Muscle layer of duodenum (tissue), 2 donors: ENCODE results near the gene HS3ST2.

Experiments
- H3K27ac ChIP-seq: one replicate; pipeline ENCODE4 v1.7.0; 2013; ENCODE audit warnings: mild to moderate bottlenecking, low read length
- H3K27me3 ChIP-seq: one replicate; pipeline ENCODE4 v1.7.0; 2013; ENCODE audit warnings: low read depth, mild to moderate bottlenecking, control low read depth, low read length
- H3K36me3 ChIP-seq, 2 donors: one replicate each; pipeline ENCODE4 v1.7.0; 2013; ENCODE audit warnings: low read length in 2 of 2, control low read depth in 1 of 2, mild to moderate bottlenecking in 1 of 2; ENCODE audit not compliant: insufficient read depth in 2 of 2, control insufficient read depth in 1 of 2
- H3K4me1 ChIP-seq, 2 donors: one replicate each; pipeline ENCODE4 v1.7.0; 2013; ENCODE audit warnings: low read length in 2 of 2, mild to moderate bottlenecking in 2 of 2, control low read depth in 1 of 2, moderate library complexity in 1 of 2; ENCODE audit not compliant: insufficient read depth in 2 of 2, control insufficient read depth in 1 of 2
- H3K4me3 ChIP-seq, 2 donors: one replicate each; pipeline ENCODE4 v1.7.0; 2013; ENCODE audit warnings: low read length in 2 of 2, low read depth in 1 of 2, mild to moderate bottlenecking in 1 of 2
- H3K9me3 ChIP-seq, 2 donors: one replicate each; pipeline ENCODE4 v1.7.0; 2013; ENCODE audit warnings: low read length in 2 of 2, control low read depth in 1 of 2, mild to moderate bottlenecking in 1 of 2; ENCODE audit not compliant: control insufficient read depth in 1 of 2
- donor health status: healthy.

The HS3ST2 gene

DNA sequence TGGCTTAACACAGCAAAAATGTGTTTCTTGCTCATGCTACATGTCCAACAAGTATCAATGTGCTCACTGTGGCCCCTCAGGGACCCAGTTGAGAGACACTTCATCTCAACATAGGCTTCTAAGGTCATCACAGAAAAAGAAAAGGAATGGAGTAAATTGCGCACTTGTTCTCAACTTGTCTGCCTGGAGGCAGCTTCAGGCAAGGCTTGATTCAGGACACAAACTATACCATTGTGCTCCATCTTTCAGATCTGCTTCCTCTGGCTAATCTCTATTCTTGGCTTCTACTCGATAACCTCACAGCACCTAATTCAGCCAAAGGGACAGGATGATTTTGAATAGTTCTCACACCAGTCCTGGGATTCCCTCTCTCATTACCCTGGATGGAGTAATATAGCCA lies 35.6 kb downstream of the HS3ST2 start:
- Histone ChIP-seq H3K9me3 (no peaks in the 10 kb centered on the region), H3K27ac (no peak overlapping the region), H3K36me3 (no peaks in the 10 kb centered on the region), H3K4me1 (no peaks in the 10 kb centered on the region), H3K27me3 (no peaks in the 10 kb centered on the region), H3K4me3 (no peak overlapping the region)

DNA sequence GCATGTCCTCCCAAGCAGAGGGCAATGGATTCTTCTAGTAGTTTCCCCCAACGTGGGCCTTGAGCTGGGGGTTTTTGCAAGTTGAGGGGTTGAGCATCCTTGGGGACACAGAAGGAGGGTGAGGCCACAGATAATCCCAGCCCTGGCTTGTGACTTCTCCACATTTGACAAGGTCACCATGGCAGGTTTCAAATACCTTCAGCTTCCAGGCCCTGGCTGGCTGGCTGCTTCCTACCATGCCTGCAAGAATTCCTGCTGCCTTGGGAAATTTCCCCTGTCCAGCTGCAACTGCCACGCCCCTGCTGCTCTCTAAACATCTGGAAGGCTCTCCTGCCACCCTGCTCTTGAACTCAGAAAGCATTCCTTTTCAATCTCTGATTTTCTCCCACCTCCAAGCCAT lies 41.3 kb downstream of the HS3ST2 start:
- Histone ChIP-seq H3K36me3 (no peaks in the 10 kb centered on the region), H3K4me3 (no peak overlapping the region), H3K4me1 (no peaks in the 10 kb centered on the region), H3K9me3 (no peaks in the 10 kb centered on the region), H3K27ac (no peak overlapping the region), H3K27me3 (no peaks in the 10 kb centered on the region)

DNA sequence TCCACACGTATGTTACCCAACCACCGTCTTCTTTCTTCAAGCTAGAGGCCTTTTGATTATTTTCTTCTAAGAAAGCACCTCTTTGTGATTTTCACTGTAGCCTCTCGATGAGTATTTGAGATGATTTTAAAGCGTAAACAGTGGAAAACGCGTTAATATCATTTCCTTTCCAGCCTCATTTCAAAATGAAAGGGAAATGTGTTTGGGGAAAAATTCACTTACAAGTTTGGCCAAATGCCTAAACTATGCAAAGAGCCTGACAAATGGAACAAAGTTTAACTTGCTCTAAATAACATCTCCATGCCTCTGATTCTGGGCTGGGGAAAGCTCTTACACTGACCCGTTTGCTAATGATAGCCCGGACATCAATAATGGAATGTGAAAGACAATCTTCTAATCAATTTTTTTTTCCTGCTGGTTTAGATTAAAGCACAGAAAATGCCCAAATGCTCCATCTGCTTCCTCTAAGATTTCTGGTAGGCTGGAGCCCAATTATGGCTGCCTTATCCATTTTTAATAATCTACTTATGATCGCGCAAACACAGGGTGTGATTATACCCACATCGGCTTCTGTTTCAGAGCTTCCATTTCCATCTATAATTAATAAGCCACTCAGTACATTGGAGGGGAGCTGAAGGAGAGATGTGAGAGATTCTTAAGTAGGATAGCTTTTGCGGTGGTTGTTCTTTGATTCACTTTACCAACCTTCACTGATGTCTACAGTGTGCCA lies 43.5 kb downstream of the HS3ST2 start:
- Histone ChIP-seq H3K27me3 (no peaks in the 10 kb centered on the region), H3K4me1 (no peaks in the 10 kb centered on the region), H3K36me3 (no peaks in the 10 kb centered on the region), H3K4me3 (no peak overlapping the region), H3K27ac (no peak overlapping the region), H3K9me3 (no peaks in the 10 kb centered on the region)

DNA sequence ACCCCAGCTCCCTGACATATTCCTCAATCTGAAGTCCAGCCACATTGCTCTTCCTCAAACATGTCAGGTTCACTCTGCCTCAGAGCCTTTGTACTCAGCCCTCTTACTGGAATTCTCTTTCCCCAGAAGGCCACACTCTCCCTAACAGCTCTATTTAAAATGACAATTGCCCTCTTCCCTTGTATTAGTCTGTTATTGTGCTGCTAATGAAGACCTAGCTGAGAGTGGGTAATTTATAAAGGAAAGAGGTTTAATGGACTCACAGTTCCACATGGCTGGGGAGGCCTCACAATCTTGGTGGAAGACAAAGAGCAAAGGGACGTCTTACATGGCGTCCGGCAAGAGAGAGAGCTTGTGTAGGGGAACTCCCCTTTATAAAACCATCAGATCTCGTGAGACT lies 46.0 kb downstream of the HS3ST2 start:
- Histone ChIP-seq H3K4me3 (no peak overlapping the region), H3K36me3 (no peaks in the 10 kb centered on the region), H3K27me3 (no peaks in the 10 kb centered on the region), H3K27ac (no peak overlapping the region), H3K9me3 (no peaks in the 10 kb centered on the region), H3K4me1 (no peaks in the 10 kb centered on the region)

DNA sequence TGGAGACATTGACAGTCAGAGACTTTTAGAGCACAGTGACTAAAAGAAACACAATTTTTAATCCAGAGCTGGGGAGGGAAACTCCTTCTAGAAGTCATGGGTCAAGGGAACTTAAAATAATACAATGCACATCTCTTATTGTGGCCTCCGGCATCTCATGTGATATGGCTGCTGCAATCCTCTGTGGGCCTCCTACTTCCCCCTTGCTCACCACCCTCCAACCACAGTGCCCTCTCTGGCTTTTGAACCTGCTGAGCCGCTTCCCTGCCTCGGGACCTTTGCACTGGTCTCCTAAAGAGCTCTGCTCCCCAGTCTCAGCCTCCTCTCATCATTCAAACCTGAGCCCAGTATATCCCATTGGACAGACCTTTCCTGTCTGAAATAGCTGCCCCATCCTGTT lies 47.6 kb downstream of the HS3ST2 start:
- no peak overlapping the region for H3K27ac ChIP-seq
- no peaks in the 10 kb centered on the region for H3K9me3 ChIP-seq
- no peaks in the 10 kb centered on the region for H3K27me3 ChIP-seq
- H3K4me1 ChIP-seq, result no peaks in the 10 kb centered on the region
- no peak overlapping the region for H3K4me3 ChIP-seq
- no peaks in the 10 kb centered on the region for H3K36me3 ChIP-seq

DNA sequence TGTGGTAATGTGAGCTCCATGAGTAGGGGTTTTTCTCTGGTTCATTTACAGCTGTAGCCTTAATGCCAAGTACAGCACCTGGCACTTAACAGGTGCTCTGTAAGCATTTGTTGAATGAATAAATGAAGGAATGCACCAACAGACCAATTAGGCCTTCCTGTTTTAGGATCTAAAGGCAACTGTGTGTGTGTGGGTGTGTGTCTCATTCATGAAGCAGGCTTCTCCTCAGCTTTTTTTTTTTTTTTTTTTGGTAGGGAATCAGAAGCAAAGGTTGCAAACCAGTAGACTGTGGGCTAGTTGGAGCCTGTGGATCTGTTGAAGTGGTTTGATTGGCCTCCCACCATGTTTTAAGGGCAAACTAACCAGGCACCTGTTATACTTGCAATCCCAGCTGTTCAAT lies 48.1 kb downstream of the HS3ST2 start:
- Histone ChIP-seq H3K9me3 (no peaks in the 10 kb centered on the region), H3K4me1 (no peaks in the 10 kb centered on the region), H3K27me3 (no peaks in the 10 kb centered on the region), H3K4me3 (no peak overlapping the region), H3K27ac (no peak overlapping the region), H3K36me3 (no peaks in the 10 kb centered on the region)

DNA sequence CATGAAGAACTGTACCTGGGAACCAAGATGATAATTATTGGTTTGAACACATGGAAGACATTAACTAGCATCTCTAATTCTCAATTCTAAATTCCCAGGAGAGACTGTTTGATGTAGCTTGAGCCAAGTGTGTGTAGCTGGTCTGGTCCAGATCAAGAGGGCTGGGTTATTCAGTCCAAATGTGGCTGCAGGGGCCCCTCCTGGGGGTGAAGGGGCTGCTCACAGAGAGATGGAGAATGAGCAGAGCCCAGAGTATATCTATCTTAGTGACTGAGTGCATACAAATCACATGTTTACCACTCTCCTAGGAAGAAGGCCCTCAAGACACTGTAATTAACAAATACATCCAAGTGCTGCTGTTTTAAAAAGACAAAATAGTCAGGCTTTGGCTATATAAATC lies 50.4 kb downstream of the HS3ST2 start:
- Histone ChIP-seq H3K4me3 (no peak overlapping the region), H3K36me3 (no peaks in the 10 kb centered on the region), H3K9me3 (no peaks in the 10 kb centered on the region), H3K4me1 (no peaks in the 10 kb centered on the region), H3K27me3 (no peaks in the 10 kb centered on the region), H3K27ac (no peak overlapping the region)

DNA sequence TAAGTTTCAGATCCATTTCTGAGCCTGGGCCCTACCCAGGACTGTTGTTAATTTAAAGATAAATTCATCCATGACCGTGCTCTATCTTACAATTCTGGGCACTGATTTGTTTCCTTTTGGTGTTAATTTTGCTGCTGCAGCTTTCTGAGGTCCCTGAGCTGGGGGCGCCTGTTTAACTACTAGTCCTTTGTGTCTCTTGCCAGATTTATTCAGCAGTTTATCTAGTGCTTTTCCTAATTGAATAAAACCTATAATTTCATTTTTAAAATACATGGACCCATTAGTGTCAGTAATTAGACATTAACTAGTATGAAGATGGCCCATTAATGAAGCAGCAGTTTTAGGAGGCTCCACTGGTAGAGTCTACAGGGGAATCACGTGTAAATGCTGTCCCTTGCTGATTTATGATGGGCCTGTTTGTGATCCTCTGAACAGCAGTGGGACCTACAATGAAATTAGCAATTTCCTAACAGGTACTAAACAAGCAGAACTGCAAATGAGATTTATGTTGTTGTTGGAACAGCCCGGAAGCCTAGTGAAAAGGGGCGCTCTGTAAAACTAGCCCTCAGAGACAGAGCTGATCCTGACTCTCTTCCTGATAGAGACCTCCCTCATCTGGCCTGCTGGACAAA lies 54.7 kb downstream of the HS3ST2 start:
- no peaks in the 10 kb centered on the region for H3K36me3 ChIP-seq
- no peaks in the 10 kb centered on the region for H3K4me1 ChIP-seq
- no peaks in the 10 kb centered on the region for H3K27me3 ChIP-seq
- H3K9me3 ChIP-seq, result no peaks in the 10 kb centered on the region
- no peak overlapping the region for H3K4me3 ChIP-seq
- no peak overlapping the region for H3K27ac ChIP-seq

DNA sequence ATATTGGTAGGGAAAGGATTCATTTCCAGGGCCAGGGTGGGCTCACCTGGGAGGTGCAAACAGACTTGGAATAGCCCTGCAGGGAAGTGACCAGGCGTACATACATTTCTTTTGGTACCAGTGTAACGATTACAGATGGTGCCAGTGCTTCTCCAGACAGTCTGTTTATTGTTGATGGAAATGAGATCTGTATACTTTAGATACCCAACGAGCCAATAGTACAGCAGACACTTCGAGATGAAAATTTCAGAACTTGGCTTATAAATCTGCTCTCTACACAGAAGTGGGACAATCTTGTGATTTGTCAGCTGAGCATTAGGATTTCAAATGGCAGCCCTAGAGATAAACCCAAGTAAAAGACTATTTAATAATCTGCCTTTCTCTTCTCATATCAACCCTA lies 57.9 kb downstream of the HS3ST2 start:
- no peak overlapping the region for H3K4me3 ChIP-seq
- peaks cover 0 to 4% of the 10 kb centered on the region in 2 donors for H3K4me1 ChIP-seq
- no peak overlapping the region for H3K27ac ChIP-seq
- H3K27me3 ChIP-seq, result no peaks in the 10 kb centered on the region
- H3K9me3 ChIP-seq, result no peaks in the 10 kb centered on the region
- H3K36me3 ChIP-seq, result no peaks in the 10 kb centered on the region

DNA sequence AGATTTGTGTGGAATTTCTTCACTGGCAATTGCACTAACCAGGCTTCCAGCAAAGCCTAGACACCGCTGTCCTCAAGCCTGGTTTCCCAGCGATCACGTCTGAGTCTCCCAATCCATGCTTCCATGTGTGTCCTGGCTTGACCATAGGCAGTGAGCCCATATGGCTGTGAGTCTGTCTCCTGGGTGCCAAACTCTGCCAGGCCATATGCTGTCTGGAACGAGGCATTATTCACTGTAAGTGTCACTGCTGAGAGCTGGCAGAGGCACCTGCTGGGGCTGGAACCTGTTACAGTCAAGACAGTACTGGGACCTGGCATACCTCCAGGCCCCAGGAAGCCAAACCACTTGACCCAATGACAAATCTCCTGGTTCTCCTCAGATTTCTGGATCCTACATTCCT lies 60.4 kb downstream of the HS3ST2 start:
- Histone ChIP-seq H3K27me3 (no peaks in the 10 kb centered on the region), H3K9me3 (no peaks in the 10 kb centered on the region), H3K27ac (no peak overlapping the region)

DNA sequence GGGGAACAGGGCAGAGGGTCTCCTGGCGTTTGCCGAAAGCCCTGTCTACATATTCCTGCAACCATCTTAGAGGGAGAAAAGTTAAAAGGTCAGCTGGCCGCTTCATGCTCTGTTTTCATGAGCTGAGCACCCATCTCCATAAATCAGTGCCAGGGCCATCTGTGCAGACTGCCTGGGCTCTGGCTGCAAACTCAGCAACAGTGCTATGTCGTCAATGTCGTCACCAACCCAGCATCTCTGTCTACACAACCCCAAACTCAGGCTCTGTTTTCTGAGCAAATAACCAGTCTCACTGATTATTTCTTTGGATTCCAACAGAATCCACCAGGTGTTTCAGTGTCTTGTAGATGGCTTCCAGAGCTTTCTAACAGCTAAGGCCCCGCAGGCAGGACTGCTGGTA lies 65.0 kb downstream of the HS3ST2 start:
- H3K4me3 ChIP-seq, result no peak overlapping the region
- H3K4me1 ChIP-seq, result peaks cover 0 to 4% of the 10 kb centered on the region in 2 donors
- H3K9me3 ChIP-seq, result no peaks in the 10 kb centered on the region
- H3K27ac ChIP-seq, result no peak overlapping the region
- H3K27me3 ChIP-seq, result no peaks in the 10 kb centered on the region
- no peaks in the 10 kb centered on the region for H3K36me3 ChIP-seq

More for the DNA sequence above, 60.4 kb downstream of the HS3ST2 start:
- peaks cover 0 to 4% of the 10 kb centered on the region in 2 donors for H3K4me1 ChIP-seq
- H3K36me3 ChIP-seq, result no peaks in the 10 kb centered on the region
- no peak overlapping the region for H3K4me3 ChIP-seq

DNA sequence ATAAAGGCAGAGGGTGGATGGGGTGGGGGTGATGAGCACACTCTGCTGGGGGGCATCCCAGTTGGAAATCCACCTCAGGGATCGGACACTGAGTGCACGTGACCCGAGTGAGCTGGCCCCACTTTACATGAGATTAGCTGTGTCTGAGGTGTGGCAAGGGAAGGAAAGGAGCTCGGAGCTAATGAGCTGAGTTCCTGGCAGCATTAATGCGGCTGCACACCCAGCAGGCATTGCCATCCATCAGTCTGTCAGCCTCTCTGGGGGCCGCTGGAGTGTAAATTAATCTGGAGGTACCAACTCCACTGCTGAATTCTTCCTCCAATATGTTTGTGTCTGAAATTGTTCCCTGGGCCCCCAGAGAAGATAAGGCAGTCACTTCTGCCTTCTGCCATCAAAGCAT lies 65.5 kb downstream of the HS3ST2 start:
- Histone ChIP-seq H3K9me3 (no peaks in the 10 kb centered on the region), H3K4me1 (peaks cover 0 to 3% of the 10 kb centered on the region in 2 donors), H3K27ac (no peak overlapping the region), H3K27me3 (no peaks in the 10 kb centered on the region), H3K4me3 (no peak overlapping the region), H3K36me3 (no peaks in the 10 kb centered on the region)
